Middle frontal gyrus (tissue), 1 donor: ENCODE results near the gene CUL9.

Source experiments
- DNase-seq: peaks from one replicate; pipeline ENCODE4 v3.0.0-alpha.2; 2015; ENCODE audit warnings: low spot score; ENCODE audit errors: extremely low spot score

The CUL9 gene

GRCh38 chr6:43226192-43226851 lies 44.3 kb downstream of the CUL9 start:
- no peak for DNase-seq

DNA sequence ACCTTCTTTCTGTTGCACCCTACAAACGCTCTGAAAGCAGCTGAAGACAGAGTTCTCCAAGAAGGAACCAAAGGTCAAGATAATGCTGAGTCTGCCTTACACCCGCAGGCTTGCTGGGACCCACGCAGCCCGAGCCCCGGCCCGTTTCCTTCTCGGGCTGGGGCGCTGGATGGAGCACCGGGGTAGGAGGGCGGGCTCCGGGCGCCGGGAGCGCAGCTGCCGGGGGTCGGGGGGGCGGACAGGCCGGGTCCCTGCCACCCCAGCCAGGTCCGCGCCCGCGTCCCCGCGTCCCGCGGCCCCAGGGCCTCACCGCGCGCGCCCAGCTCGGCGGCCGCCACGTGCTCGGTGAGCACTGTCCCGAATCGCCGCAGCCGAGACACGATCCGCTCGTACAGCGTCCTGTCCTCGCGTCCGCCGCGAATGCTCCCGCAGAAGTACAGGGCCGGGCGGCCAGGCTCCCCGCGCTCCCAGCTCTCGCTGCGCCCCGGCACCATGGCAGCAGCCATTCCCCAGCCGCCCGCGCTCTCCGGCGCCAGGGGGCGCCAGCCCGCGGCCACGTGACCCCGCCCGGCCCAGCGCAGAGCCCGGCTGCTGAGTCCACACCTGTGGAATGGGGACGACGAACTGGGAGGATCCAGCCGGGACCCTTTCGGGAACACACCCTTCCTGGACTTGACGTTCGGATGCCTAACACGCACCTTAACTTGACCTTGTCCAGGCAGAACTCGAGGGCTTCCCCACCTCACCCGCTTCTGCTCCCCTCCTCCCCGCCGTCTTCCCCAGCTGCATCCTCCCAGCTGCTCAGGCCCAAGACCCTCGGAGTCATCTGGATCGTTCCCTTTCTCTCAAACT lies 47.2 kb downstream of the CUL9 start, which contains the start of gene DNPH1:
DNPH1 (minus strand) TSS at position 531 of the 852 bp plus-strand sequence; CDS start at position 506, 25 bp downstream.
- DNase-seq: peak; percentile 56

DNA sequence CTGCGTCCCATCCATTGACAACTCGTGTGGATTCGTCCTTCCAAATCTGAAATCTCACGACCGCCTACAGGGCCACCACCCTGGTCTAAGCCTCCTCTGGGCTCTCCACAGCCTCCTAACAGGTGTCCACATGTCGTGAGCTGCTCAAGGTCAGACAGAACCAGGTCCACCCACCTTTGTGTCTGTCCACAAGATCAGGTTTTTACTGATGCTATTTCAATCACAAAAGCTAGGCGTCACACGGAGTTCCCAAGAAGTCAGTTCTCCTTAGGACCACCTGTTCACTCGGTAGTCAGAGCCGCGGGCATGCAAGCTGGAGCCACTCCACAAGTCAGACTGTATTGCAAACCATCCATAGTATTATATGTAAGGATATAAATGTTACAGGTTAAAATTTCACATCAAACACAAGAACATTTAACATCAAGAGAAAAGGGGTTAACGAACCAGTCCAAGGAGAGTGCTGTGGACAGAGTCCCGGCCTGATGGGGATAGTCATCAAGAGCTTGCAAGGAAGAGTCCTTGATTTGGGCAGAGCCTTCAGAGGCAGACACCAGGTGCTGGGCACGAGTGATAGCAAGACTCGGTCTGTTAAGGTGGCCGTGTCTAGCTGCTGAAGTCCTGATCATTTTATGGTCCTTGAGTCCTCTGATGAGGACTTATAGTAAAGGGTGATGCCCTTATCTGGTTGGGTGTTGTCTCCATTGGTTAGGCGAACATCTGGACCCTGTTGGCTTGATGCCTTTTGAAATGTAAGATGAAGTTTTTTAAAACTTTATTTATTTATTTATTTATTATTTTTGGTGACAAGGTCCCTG lies 48.0 kb downstream of the CUL9 start:
- DNase-seq: no peak

- DNase-seq: no peak
These were observed 49.1 kb downstream of the CUL9 start for GRCh38 chr6:43231053-43231452.

GRCh38 chr6:43231735-43232450 lies 49.9 kb downstream of the CUL9 start:
- no peak for DNase-seq

DNA sequence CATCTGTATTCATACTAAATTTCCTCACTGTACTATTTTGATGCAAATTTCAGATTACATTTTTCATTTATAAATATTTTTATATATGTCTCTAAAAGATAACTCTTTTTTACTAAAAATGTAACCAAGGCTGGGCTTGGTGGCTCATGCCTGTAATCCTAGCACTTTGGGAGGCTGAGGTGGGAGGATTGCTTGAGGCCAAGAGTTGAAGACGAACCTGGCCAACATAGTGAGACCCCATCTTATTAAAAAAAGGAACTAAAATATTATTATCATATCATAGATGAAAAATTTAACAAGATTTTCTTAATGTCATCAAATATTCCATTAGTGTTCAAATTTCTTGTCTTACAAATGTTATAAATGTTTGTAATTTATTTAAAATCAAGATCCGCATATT lies 53.8 kb downstream of the CUL9 start:
- no peak for DNase-seq

DNA sequence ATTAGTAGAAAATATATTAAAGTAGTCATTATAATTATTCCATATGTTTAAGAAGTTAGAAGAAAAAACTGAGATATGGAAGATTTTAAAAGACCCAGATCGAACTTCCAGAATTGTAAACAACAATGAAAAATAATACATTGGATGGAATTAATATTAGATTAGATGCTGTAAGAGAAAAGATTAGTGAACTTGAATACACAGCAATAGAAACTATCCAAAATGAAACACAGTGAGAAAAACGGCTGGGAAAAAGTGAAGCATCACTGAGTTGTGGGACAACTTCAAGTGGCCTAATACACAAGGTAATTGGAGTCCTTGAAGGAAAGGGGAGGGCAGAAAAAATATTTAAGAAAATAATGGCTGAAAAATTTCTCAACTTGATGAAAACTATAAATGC lies 57.1 kb downstream of the CUL9 start:
- no peak for DNase-seq

DNA sequence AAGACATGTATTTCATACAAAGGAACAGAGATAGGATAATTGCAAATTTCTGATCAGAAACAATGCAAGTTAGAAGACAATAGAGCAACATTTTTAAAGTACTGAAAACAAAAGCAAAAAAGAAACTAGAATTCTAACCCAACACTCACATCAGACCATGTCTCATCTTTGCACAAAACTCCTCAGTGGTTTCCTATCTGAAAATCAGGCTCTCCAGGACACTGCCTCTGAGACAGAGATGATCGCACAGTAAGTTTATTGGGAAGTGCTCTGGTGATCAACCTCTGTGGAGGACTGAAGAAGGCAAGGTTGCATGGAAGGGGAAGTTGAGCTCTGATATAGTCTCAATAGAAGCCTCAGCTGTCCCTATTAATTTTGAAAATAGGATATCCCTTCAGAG lies 59.0 kb downstream of the CUL9 start:
- no peak for DNase-seq

GRCh38 chr6:43241446-43241845 lies 59.5 kb downstream of the CUL9 start:
- DNase-seq: no peak

DNA sequence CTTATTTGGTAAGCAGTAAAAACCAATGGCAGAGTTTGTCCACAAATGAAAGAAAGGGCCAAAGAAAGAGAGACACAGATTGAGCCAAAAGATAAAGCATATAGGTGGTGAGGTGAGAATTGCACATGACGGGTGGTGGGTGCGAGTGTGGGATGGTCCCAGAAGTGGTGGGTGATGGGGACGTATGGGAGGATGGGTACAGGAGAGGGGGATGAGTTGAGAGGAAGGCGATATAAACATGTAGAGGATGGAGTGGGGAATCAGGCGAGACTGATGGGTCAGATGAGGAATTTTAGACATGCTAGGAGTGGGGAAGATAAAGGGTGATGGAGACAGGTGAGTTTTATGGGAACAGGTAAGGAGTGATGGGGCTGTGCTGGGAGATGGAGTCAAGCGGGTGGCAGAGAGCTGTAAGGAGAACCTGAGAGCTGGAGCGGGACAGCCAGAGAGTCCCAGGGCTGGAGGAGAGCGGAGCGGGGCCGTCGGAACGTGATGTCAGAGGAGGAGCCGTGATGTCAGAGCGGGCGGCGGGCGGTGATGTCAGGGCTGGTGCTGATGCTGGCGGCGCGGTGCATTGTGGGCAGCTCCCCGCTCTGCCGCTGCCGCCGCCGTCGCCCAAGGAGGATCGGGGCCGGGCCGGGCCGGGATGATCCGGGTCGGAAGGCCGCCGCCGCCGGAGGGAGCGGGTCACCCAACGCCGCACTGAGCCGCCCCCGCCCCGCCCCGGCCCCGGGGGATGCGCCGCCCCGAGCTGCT lies 61.1 kb downstream of the CUL9 start, which contains the start of gene TTBK1:
TTBK1 (plus strand) TSS at position 574 of the 756 bp plus-strand sequence. CDS start 3,180 bp downstream, outside the sequence.
- peak; percentile 38 for DNase-seq

GRCh38 chr6:43243664-43244321 lies 61.8 kb downstream of the CUL9 start:
- DNase-seq: no peak

DNA sequence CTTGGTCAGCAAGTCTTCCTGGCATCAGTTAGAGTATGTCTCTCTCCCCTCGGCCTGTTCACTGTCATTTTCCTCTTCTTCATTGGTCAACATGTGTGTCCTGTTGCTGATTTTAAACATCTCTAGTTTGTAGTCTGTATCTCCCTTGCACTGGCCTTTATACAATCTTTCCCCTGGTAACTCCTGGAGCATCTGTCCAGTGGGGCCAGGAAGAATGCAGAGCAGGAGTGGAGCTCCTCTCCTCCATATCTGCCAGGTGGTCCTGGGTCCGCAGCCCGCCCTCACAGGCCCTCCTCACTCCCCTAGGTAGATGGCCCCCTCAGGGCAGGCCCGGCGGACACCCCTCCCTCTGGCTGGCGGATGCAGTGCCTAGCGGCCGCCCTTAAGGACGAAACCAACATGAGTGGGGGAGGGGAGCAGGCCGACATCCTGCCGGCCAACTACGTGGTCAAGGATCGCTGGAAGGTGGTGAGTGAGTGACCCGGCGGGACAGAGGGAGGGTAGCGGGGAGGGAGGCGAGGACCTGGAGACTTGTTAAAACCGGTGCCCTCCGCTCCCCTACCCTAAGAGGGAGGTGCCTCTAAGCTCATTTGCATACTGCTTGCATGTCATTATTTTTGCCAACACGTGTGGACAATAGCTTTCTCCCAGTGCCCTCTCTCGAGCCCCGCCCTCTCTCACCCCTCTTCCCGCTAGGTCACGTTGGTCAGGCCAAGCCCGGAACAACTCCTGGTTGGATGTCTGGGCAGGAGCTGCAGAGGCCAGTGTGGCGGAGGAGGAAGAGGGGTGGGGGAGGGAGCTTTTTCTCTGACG lies 64.5 kb downstream of the CUL9 start:
- DNase-seq: peak; percentile 54

DNA sequence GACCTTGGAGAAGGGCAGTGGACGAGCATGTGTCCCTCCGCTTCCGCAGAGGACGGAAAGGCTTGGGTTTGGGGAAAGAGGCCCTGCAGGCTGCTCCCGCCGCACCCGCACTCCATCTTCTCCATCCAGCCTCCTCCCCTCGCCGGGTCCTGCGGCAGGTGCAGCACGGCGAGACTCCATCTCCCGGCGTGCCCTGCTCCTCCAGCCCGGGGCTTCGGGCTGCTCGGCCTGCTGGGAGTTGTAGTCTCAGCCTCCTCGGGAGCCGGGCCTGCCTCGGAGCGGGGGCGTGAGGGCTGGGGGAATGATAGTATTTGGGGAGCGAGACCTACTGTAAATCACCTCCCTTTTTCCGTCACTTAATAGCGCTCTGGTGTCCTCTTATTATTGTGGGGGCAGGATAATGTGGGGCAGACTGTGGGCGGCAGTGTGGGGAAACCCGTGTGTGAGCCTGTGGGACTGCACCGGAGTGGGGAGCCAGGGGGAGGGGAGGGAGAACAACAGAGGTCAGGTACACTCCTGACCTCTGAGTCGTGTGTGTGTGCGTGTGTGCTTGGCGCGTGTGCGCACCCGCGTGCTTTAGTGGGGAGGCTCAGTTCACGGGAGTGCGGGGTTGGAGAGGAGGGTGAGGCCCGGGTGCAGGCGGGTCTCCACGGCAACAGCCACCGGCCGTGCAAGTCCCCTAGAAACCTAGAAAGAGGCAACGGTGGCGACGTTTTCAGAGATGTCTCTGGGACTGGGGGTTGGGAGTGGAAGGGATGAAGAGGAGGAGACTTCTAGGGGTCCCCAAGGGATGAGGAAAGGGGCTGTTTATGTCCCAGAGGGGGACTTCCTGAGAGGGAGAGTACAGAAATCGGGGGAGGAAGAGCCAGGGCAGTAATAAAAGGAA lies 65.4 kb downstream of the CUL9 start:
- peak; percentile 71 for DNase-seq

DNA sequence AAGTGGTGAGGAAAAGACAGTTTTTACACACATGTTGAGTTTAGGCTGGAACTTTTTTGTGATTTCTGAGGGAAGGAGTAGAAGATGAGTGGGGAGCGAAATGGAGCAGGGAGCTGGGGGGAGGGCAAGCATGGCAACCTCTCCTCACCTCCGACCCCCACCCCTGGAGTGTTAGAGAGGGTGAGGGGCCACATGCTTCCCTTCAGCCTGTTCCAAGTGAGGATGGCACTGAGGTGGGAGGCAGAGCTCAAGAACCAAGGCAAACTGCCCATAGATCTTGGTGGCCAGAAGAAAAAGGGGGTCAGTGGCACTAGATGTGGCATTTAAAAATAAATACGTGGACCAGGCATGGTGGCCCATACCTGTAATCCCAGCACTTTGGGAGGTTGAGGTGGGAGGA lies 66.1 kb downstream of the CUL9 start:
- DNase-seq: no peak

DNA sequence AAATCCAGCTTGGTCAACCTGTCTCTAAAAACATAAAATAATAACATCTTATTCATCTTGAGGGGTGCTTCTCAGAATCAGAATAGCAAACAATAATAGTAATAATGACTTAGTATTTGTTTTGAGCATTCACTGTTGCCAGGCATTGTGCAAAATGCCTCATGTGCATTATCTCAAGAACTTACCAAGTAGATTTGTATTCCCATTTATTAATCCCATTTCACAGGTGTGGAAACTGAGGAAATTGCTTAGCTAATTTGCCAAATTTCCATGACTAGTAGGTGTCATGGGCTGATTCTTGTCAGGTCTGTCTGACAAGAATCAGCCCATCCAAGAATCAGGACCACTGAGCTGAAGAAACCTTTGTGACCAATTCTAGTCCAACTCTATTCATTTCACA lies 66.8 kb downstream of the CUL9 start:
- no peak for DNase-seq

- no peak for DNase-seq
These were observed 69.0 kb downstream of the CUL9 start for GRCh38 chr6:43250992-43251373.

DNA sequence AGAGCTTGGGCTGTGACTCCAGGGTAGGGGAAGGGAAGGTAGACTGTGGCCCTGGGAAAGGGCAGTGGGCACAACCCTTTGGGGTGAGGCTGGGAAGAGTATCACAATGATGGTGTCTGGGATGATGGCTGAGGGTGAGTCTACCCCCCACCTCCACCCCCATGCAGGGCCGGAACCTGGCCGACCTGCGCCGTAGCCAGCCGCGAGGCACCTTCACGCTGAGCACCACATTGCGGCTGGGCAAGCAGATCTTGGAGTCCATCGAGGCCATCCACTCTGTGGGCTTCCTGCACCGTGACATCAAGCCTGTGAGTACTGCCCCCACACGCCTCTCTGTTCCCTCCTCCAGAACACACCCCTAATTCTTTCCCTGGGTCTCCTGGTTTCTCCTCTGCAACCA lies 71.4 kb downstream of the CUL9 start:
- DNase-seq: no peak
